Thymus (tissue), 11 donors: ENCODE measurements around the gene KIF16B. TPM values are rescaled to one million over a fixed set of nuclear protein-coding genes. Genes with fewer than 3 reads are reported as not detected.
A peak's percentile ranks its signal among the peaks of the same experiment; 100 is the strongest.

Experiments
- DNase-seq, 9 donors: peaks; one replicate each; pipeline ENCODE4 v3.0.0-alpha.2; 2013; ENCODE audit warnings: low spot score in 9 of 9, low read depth in 6 of 9, missing footprints in 1 of 9
- H3K27ac ChIP-seq, 2 donors: one replicate each; pipeline ENCODE4 v1.5.1; 2013; ENCODE audit warnings: control low read depth in 1 of 2, low read depth in 1 of 2, low read length in 1 of 2, mild to moderate bottlenecking in 1 of 2, moderate library complexity in 1 of 2
- H3K27me3 ChIP-seq, 2 donors: one replicate each; pipeline ENCODE4 v1.5.1; 2013; ENCODE audit warnings: low read length in 1 of 2; ENCODE audit not compliant: control insufficient read depth in 2 of 2, insufficient read depth in 1 of 2
- H3K36me3 ChIP-seq, 2 donors: one replicate each; pipeline ENCODE4 v1.5.1; 2013; ENCODE audit warnings: low read length in 1 of 2, mild to moderate bottlenecking in 1 of 2, moderate library complexity in 1 of 2; ENCODE audit not compliant: control insufficient read depth in 2 of 2, insufficient read depth in 2 of 2
- H3K4me1 ChIP-seq, 2 donors: one replicate each; pipeline ENCODE4 v1.5.1; 2013; ENCODE audit warnings: low read length in 2 of 2; ENCODE audit not compliant: control insufficient read depth in 2 of 2, insufficient read depth in 2 of 2
- H3K4me3 ChIP-seq, 2 donors: one replicate each; pipeline ENCODE4 v1.5.1; 2013; ENCODE audit warnings: low read length in 2 of 2, control low read depth in 1 of 2, mild to moderate bottlenecking in 1 of 2
- H3K9me3 ChIP-seq, 2 donors: one replicate each; pipeline ENCODE4 v1.5.1; 2013; ENCODE audit warnings: low read length in 1 of 2, mild to moderate bottlenecking in 1 of 2; ENCODE audit not compliant: control insufficient read depth in 2 of 2, insufficient read depth in 1 of 2
- WGBS: extraction: QIAGEN DNeasy Blood & Tissue Kit; methylation state at CpG from one replicate; pipeline ENCODE4 v1.1.7; 2013; 5-methylcytosine and 5-hydroxymethylcytosine counted together
- polyA plus RNA-seq: library from polyadenylated mRNA; stranded (reverse); fragments of 200-250 nt; gene quantifications from one replicate; pipeline ENCODE4 v1.2.3, GENCODE V29; 2013
- total RNA-seq: library from RNA; stranded (reverse); fragments of 120-200 nt; gene quantifications from one replicate; pipeline ENCODE4 v1.2.4, GENCODE V29; 2013
- donor health status: healthy.

Gene KIF16B
- total and polyA plus RNA-seq, 2 donors: 5.2 to 6.7 TPM

DNA sequence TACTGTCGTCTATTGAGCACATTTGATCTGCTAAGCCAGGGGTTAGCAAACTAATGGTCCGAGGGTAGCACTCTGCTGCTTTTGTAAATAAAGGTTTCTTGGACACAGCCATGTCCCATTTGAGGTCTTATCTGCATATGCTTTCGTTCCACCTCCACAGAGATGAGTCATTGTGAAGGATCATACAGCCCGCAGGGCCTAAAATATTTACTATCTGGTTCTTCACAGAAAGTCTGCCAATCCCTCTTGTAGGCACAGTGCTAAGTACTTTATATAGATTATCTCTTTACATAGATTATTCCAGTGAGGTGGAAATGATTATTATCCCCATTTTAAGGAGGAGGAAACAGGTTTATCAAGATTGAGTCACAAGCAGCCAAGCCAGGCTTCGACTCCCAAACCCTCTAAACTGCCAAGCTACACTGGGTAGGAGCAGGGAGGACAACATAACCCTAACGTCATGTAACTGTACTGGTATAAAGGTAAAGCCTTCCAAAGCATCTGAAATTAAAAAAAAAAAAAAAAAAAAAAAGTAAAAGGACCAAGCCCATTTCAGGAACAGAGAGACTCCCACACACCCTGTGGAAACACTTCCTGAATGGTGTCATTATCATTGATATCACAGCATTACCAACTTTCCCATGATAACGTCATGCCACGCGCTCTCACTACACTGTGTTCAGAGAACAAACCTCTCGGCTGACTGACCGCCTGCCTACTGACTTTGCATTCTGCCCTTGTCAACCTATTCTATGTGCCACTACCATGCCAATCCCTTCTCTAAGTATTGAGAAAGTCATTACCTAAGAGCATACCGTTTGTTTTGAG is 101.0 kb downstream of the KIF16B start:
- Histone ChIP-seq H3K9me3 (no peaks in the 10 kb centered on the region), H3K27ac (no peak overlapping the region), H3K4me1 (no peaks in the 10 kb centered on the region), H3K4me3 (no peak overlapping the region), H3K36me3 (no peaks in the 10 kb centered on the region), H3K27me3 (no peaks in the 10 kb centered on the region)
- DNase-seq: no peak
- WGBS: 88% methylated on average over 12 of the region's 12 CpGs

DNA sequence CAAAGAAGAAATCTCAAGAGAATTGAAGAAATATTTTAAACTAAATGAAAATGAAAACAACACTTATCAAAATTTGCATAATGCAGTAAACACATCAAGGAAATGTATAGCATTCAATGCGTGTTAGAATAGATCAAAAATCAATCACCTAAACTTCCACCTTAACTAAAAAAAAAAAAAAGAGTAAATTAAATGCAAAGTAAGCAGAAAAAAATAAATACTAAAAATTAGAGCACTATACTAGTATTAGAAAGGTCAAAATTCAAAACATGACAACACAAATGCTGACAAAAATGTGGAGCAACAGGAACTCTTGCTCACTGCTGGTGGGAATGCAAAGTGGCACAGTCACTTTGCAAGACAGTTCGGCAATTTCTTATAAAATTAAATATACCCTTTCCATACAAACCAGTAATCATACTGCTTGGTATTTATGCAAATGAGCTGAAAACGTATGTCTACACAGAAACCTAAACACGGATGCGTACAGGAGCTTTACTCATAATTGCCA is 103.8 kb downstream of the KIF16B start:
- 97% methylated on average over 5 of the region's 5 CpGs for WGBS
- Histone ChIP-seq H3K27me3 (no peaks in the 10 kb centered on the region), H3K4me1 (no peaks in the 10 kb centered on the region), H3K9me3 (no peaks in the 10 kb centered on the region), H3K4me3 (no peak overlapping the region), H3K36me3 (no peaks in the 10 kb centered on the region), H3K27ac (no peak overlapping the region)
- no peak for DNase-seq

DNA sequence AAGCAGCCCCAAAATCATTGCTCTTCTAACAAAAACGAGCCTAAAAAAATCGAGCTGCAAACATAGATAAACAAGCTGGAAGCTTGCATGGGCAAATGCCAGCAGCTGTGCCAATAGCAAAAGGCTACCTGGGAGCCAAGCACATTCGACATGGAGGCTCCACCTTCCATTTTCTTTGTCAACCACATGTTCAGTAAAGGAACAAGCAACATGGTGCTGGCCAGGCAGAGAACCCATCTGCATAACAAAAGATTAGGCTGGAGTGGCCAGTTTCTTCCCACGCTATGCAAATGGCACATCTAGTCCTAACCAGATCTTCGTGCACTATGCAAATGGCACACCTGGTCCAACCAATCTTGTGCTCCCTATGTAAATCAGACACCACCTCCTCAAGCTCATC is 110.5 kb downstream of the KIF16B start:
- no peaks in the 10 kb centered on the region for H3K36me3 ChIP-seq
- H3K27me3 ChIP-seq: no peaks in the 10 kb centered on the region
- H3K27ac ChIP-seq: no peak overlapping the region
- no peaks in the 10 kb centered on the region for H3K4me1 ChIP-seq
- H3K4me3 ChIP-seq: no peak overlapping the region
- WGBS: 95% methylated on average over 5 of the region's 5 CpGs
- H3K9me3 ChIP-seq: no peaks in the 10 kb centered on the region
- no peak for DNase-seq

DNA sequence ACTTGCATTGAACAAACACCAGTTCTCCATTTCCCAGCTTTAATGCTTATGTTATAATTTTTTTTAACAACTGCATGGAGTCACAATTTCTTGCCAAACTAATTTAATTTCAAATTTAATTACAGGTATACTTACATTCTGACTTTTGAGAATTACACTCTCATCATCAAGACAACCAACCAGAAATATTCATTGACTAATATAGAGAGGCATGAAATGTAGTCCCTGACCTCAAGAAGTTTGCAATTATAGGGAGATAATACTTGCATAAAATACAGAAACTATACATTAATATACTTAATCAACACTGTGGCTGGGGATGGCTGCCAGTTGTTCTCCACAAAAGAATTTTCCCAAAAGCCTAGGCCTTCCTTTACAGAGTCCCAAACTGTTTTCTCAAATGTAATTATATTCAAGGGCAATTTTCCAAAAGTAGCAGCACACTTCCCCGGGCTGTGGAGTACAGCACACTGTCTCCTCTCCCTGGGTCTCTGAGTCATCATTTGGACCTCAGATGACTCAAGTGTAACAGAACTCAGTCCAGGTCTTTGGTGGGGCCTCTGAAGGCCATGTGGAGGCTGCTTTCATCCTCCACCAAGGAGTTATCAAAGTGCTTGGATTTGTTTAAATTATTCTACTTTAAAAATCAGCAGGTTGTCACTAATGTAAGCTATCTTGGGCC is 114.1 kb downstream of the KIF16B start:
- no peaks in the 10 kb centered on the region for H3K27me3 ChIP-seq
- no peaks in the 10 kb centered on the region for H3K9me3 ChIP-seq
- 90% methylated on average over 1 of the region's 1 CpG for WGBS
- H3K4me3 ChIP-seq: no peak overlapping the region
- DNase-seq: no peak
- H3K27ac ChIP-seq: no peak overlapping the region
- no peaks in the 10 kb centered on the region for H3K36me3 ChIP-seq
- H3K4me1 ChIP-seq: no peaks in the 10 kb centered on the region

DNA sequence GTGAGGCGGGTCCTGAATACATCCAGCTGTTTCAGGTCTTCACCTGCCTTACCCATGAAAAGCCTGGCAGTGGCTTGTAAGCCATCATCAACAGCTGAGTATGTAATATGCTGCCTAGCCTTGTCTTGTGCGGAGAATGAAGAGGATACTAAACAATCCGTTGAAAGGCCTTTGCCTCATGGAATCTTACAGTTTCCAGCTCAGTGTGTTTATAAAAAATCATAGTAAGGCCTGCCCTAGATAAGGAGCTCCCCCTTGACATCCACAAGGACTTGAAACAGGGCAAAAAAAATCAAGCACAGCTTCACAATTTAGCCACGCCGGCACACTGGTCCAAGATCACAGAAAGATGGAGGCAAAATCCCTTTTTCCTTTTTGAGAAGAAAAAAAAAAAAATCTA is 115.7 kb downstream of the KIF16B start:
- WGBS: 99% methylated on average over 5 of the region's 5 CpGs
- DNase-seq: no peak
- H3K27ac ChIP-seq: no peak overlapping the region
- no peaks in the 10 kb centered on the region for H3K27me3 ChIP-seq
- no peaks in the 10 kb centered on the region for H3K9me3 ChIP-seq
- H3K4me3 ChIP-seq: no peak overlapping the region
- no peaks in the 10 kb centered on the region for H3K4me1 ChIP-seq
- H3K36me3 ChIP-seq: no peaks in the 10 kb centered on the region

DNA sequence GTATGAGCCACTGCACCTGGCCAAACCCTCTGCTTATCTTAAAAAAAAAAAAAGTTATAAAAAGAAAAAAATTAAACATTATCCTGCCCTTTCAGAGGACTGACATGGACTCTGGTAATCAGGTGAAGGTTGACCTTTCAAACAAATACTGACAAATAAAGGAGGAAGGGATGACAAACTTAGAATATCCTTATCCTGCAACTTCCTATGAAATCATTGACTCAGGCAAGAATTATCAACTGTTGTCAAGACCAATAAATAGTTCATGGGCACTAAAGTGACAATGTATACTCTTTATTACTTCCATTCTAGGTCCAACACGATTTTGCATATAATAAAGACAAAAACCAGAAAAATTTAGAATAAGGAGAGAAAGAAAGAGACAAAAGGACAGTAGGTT is 117.9 kb downstream of the KIF16B start:
- no peaks in the 10 kb centered on the region for H3K9me3 ChIP-seq
- H3K36me3 ChIP-seq: no peaks in the 10 kb centered on the region
- no peak for DNase-seq
- no peaks in the 10 kb centered on the region for H3K4me1 ChIP-seq
- no peaks in the 10 kb centered on the region for H3K27me3 ChIP-seq
- WGBS: 87% methylated on average over 1 of the region's 1 CpG
- no peak overlapping the region for H3K27ac ChIP-seq
- H3K4me3 ChIP-seq: no peak overlapping the region

DNA sequence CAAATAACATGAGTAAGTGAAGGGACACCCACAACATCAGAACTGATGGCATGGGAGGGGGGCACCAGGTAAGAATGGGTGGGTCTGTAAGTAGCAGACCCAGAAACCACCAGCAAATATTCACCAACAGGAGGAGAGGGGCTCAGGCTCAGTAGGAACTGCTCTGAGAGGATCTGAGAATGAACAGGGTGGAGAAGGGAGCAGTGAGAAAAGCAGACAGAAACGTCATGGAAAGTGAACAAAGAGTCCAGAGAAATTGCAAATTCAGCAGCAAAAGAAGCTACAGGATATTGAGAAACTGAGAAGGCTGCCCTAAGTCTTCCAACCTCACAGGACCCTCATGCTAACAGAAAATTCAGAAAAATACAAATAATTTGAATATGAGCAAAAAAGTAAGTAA is 121.3 kb downstream of the KIF16B start:
- 90% methylated on average over 1 of the region's 1 CpG for WGBS
- Histone ChIP-seq H3K4me1 (peaks cover 0 to 2% of the 10 kb centered on the region in 2 donors), H3K27ac (no peak overlapping the region), H3K4me3 (no peak overlapping the region), H3K9me3 (no peaks in the 10 kb centered on the region), H3K36me3 (no peaks in the 10 kb centered on the region), H3K27me3 (no peaks in the 10 kb centered on the region)
- no peak for DNase-seq

DNA sequence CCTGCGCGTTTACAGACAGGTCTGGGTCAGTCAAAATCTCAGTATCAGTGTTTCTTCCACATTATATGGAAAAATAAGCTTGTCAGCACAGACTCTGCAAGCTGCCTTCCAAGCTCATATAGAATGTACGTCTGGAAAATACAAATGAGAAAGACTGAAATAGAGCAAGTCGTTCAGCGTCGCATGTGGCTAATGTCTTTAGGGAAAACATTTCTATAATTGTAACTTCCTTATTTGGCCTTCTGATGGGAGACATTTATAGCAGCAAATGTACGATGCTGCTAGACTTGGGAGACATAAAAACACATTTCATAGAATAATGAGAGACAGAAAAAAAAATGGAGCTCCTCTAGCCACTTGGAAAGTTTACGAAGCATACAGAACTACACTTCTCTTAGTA is 122.2 kb downstream of the KIF16B start:
- 69% methylated on average over 8 of the region's 8 CpGs for WGBS
- H3K4me1 ChIP-seq: peaks cover 0 to 2% of the 10 kb centered on the region in 2 donors

DNA sequence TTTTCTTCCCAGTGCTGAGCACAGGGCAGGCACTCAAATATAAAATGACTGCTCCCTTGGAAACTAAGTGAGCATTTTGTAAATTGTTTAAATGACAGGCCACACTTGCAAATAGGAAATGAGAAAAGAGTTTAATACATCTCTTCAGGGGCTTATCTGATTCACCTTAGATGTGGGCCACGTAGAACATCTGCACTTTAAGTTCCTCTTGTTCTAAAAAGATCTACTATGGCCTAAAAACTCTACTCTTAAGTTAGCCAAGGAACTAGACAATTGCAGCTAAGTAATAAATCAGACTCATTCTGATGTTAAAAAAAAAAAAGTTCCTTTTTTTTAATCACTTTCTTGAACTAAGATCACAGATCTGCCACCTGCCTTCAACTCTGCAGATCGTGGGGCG is 126.3 kb downstream of the KIF16B start:
- Histone ChIP-seq H3K4me3 (no peak overlapping the region), H3K27me3 (no peaks in the 10 kb centered on the region), H3K27ac (no peak overlapping the region), H3K4me1 (peaks cover 0 to 2% of the 10 kb centered on the region in 2 donors), H3K9me3 (no peaks in the 10 kb centered on the region), H3K36me3 (no peaks in the 10 kb centered on the region)
- DNase-seq: peak in 2 of 9 donors; percentile 0 to 27
- 29% methylated on average over 3 of the region's 3 CpGs for WGBS

More for the DNA sequence above, 122.2 kb downstream of the KIF16B start:
- Histone ChIP-seq H3K27ac (no peak overlapping the region), H3K4me3 (no peak overlapping the region), H3K9me3 (no peaks in the 10 kb centered on the region), H3K36me3 (no peaks in the 10 kb centered on the region), H3K27me3 (no peaks in the 10 kb centered on the region)
- DNase-seq: no peak
